SU-DHL-6 (cell line): Measurements from ENCODE around the gene PLSCR3.

Experiments used
- H2AFZ ChIP-seq: fragments of 200-600 bp; sonication (generic); 2 replicates; pipeline ENCODE4 v1.6.1; 2014; ENCODE audit warnings: low read depth, mild to moderate bottlenecking, moderate library complexity, mixed read lengths, antibody characterized with exemption, low read length; ENCODE audit not compliant: severe bottlenecking
- H3F3A ChIP-seq: fragments of 200-600 bp; shearing (Covaris generic); 2 replicates; pipeline ENCODE4 v1.6.0; 2016; ENCODE audit warnings: antibody characterized with exemption, mild to moderate bottlenecking; ENCODE audit not compliant: insufficient read depth
- H3K27ac ChIP-seq: fragments of 200-600 bp; sonication (generic); 2 replicates; pipeline ENCODE4 v1.5.1; 2016; ENCODE audit warnings: low read depth, mild to moderate bottlenecking, low read length, moderate library complexity, mixed read lengths
- H3K27me3 ChIP-seq: fragments of 200-600 bp; sonication (generic), shearing (Covaris generic); 2 replicates; pipeline ENCODE4 v1.6.0; 2014; ENCODE audit warnings: mild to moderate bottlenecking, low read length
- H3K36me3 ChIP-seq: fragments of 200-600 bp; sonication (generic); 2 replicates; pipeline ENCODE4 v1.6.1; 2014; ENCODE audit warnings: mild to moderate bottlenecking, low read length, mixed read lengths
- H3K4me2 ChIP-seq: fragments of 300-600, 200-600 bp; shearing (Covaris generic), sonication (generic); 2 replicates; pipeline ENCODE4 v1.6.0; 2014; ENCODE audit warnings: low read length, low read depth, mild to moderate bottlenecking; ENCODE audit not compliant: poor library complexity, severe bottlenecking
- H3K4me3 ChIP-seq: fragments of 200-600 bp; sonication (generic); 2 replicates; pipeline ENCODE4 v1.5.1; 2014; ENCODE audit warnings: antibody characterized with exemption, low read length, mild to moderate bottlenecking, mixed read lengths; ENCODE audit not compliant: insufficient read depth, poor library complexity, severe bottlenecking
- H3K79me2 ChIP-seq: fragments of 200-600 bp; sonication (generic); 2 replicates; pipeline ENCODE4 v1.6.1; 2014; ENCODE audit warnings: mild to moderate bottlenecking, low read length, moderate library complexity; ENCODE audit not compliant: insufficient read depth
- H3K9ac ChIP-seq: fragments of 200-600 bp; sonication (generic); 2 replicates; pipeline ENCODE4 v1.7.0; 2014; ENCODE audit warnings: mild to moderate bottlenecking, low read length
- H3K9me2 ChIP-seq: fragments of 200-600 bp; sonication (generic); replicated peaks from 2 replicates; pipeline ENCODE4 v1.6.1; 2014; ENCODE audit warnings: low read length; ENCODE audit not compliant: insufficient read depth
- H3K9me3 ChIP-seq: fragments of 200-600 bp; sonication (generic); 2 replicates; pipeline ENCODE4 v1.6.1; 2014; ENCODE audit warnings: low read length, mixed read lengths; ENCODE audit not compliant: insufficient read depth
- H4K20me1 ChIP-seq: fragments of 200-600 bp; sonication (generic); 2 replicates; pipeline ENCODE4 v1.6.1; 2014; ENCODE audit warnings: low read depth, mild to moderate bottlenecking, antibody characterized with exemption, low read length, moderate library complexity, mixed read lengths
- EZH2phosphoT487 ChIP-seq: fragments of 200-600 bp; sonication (generic), shearing (Covaris generic); conservative IDR thresholded peaks from 2 replicates; pipeline ENCODE4 v1.6.1; 2018; ENCODE audit warnings: mild to moderate bottlenecking, antibody characterized with exemption, low read length, moderate library complexity, mixed read lengths
- TF ChIP-seq, protein P1 (sequence below): fragments of 200-600 bp; sonication (generic); IDR thresholded peaks from one replicate; pipeline ENCODE4 v1.5.1; 2017; ENCODE audit warnings: antibody characterized with exemption, mild to moderate bottlenecking, low read length, moderate library complexity; ENCODE audit not compliant: insufficient read depth, poor library complexity, severe bottlenecking

PLSCR3 gene

DNA sequence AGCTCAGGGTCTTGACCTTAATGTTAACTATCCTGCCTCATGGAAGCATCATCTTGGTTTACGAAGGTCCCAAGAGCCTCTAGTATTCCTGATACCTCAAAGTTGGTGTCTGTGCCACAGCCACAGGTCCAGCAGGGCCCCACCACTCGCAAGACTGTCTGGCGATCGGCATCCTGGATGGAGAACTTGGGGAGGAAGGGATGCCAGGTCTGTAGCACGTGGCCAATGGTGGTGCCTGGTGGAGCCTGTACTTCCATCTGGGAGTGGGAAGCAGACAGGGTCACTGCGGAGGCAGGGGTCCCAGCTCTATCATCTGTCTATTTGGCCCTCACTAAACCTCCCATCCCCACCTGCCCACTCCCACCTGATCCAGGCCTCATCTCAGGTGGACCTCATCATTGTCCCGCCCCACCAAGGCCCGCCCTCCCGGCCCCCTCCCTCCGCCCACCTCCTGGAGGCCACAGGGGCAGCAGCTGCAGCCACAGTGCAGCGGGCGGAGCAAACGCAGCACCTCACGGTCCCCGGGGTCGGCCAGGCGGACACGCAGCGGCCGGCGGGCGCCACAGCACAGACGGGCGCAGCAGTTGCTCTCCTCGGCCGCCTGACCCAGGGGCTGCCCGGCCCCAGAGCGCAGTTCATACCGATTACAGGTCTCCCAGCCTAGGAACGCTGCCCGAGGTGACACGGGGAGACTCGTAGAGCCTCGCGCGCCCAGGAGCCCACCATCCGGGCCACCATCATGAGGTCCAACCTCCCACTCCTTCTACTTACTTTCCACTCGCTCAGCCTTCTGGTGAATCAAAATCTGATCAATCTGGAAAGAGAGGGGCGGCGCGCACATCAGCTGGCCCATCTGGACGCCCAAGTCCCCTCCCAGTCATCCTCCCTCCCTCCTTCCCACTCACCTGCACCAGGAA, 1.4 kb downstream of the PLSCR3 start:
- H3K4me2 ChIP-seq, result peak overlapping the region; percentile 82
- H3K36me3 ChIP-seq, result no peaks in the 10 kb centered on the region
- H3K9ac ChIP-seq, result peak overlapping the region; percentile 80
- H3F3A ChIP-seq, result 0 out of 2 replicates have a peak, but pooled peaks cover 3% of the 10 kb centered on the region
- H4K20me1 ChIP-seq, result no peaks in the 10 kb centered on the region
- no peaks in the 10 kb centered on the region for H3K9me2 ChIP-seq
- H3K79me2 ChIP-seq, result no peaks in the 10 kb centered on the region
- peak overlapping the region; percentile 71 for H3K4me3 ChIP-seq
- no peaks in the 10 kb centered on the region for H3K9me3 ChIP-seq
- no peak overlapping the region for H3K27ac ChIP-seq
- H3K27me3 ChIP-seq, result no peaks in the 10 kb centered on the region
- TF ChIP-seq, protein P1, sequence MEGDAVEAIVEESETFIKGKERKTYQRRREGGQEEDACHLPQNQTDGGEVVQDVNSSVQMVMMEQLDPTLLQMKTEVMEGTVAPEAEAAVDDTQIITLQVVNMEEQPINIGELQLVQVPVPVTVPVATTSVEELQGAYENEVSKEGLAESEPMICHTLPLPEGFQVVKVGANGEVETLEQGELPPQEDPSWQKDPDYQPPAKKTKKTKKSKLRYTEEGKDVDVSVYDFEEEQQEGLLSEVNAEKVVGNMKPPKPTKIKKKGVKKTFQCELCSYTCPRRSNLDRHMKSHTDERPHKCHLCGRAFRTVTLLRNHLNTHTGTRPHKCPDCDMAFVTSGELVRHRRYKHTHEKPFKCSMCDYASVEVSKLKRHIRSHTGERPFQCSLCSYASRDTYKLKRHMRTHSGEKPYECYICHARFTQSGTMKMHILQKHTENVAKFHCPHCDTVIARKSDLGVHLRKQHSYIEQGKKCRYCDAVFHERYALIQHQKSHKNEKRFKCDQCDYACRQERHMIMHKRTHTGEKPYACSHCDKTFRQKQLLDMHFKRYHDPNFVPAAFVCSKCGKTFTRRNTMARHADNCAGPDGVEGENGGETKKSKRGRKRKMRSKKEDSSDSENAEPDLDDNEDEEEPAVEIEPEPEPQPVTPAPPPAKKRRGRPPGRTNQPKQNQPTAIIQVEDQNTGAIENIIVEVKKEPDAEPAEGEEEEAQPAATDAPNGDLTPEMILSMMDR, result no peak
- no peak for TF ChIP-seq EZH2phosphoT487
- peak overlapping the region; percentile 94 for H2AFZ ChIP-seq

DNA sequence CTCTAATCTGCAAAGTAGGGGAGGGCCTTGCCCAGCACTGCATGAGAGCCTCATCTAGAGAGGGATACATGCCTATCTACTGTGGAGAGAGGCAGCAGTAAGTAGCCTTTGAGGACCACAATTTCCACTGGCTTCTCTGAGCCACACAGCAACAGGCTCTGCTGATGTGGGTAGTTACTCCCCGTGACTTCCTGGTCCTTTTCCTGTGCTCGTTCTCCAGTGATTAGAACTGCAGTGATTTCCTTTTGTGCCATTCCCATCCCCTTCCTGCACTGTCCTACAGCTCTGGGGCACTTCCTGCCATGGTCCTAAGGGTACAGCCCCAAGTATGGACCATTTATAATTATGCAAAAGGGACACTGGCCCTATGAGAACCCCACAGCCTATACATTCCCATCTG, 3.0 kb downstream of the PLSCR3 start:
- Histone ChIP-seq H4K20me1 (no peaks in the 10 kb centered on the region), H3K9me2 (no peaks in the 10 kb centered on the region), H3K27ac (no peak overlapping the region), H3K4me3 (no peak overlapping the region), H2AFZ (no peak overlapping the region), H3F3A (0 out of 2 replicates have a peak, but pooled peaks cover 3% of the 10 kb centered on the region), H3K9ac (no peak overlapping the region), H3K9me3 (no peaks in the 10 kb centered on the region), H3K27me3 (no peaks in the 10 kb centered on the region), H3K36me3 (no peaks in the 10 kb centered on the region), H3K79me2 (no peaks in the 10 kb centered on the region), H3K4me2 (no peak overlapping the region)
- TF ChIP-seq, protein P1, result no peak
- TF ChIP-seq EZH2phosphoT487, result no peak

DNA sequence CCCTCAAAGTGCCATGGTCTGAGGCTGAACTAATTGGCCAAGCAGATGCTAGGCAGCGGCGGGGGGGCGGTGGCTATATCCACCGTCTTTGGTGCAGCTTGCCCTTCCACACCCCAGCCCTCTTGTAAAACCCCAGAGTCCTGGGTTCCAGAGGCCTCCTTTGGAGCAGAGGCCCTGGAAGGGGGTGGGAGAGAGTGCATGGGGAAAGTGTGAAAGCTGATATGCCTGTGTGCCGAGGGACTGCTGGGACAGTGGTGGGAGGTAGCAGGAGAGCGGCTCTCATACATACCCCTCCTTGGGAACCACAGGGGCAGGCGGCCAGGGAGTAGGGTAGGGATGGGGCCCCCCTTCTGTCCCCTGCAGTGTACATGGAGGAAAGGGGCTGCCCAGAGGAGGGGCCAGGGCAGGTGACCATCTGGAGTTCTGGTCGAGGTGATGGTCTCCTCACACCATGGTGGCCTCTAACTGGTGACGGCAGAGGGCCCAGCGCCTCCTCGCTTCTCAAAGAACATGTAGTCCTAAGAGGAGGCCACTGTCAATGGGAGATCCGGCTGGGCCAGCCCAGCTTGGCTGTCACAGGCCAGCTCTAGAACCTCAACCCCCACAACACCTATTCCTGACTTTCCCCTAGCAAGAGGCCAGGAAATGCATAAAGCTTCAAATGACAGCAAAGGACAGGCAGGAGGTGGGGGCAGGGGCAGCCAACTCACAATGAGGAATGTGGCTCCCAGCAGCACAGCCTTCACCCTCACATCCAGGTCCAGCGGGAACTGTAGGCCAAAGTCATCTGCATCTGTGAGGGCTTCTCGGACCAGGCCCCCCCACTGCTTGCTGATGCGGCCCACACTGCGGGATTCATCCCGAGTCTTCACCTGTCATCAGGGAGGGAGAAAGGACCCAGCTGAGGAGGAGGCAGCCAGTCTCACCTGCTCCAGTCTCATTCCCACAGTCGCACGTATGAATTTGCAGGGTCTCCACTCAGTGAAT, 4.1 kb downstream of the PLSCR3 start:
- Histone ChIP-seq H3K9me3 (no peaks in the 10 kb centered on the region), H3K9me2 (no peaks in the 10 kb centered on the region), H4K20me1 (no peaks in the 10 kb centered on the region)

More for the DNA sequence above, 4.1 kb downstream of the PLSCR3 start:
- H3K27me3 ChIP-seq, result no peaks in the 10 kb centered on the region
- 0 out of 2 replicates have a peak, but pooled peaks cover 3% of the 10 kb centered on the region for H3F3A ChIP-seq
- H3K4me3 ChIP-seq, result no peak overlapping the region
- TF ChIP-seq, protein P1, result no peak
- no peak for TF ChIP-seq EZH2phosphoT487
- no peak overlapping the region for H3K9ac ChIP-seq
- no peaks in the 10 kb centered on the region for H3K36me3 ChIP-seq
- no peak overlapping the region for H3K4me2 ChIP-seq
- no peak overlapping the region for H3K27ac ChIP-seq
- H2AFZ ChIP-seq, result no peak overlapping the region
- no peaks in the 10 kb centered on the region for H3K79me2 ChIP-seq
